HEK293T (cell line): ENCODE measurements around the gene C1S.
"Not testable (repeated sequence)": the region's sequence is repeated elsewhere in the genome, so short reads cannot be mapped to it uniquely, and the experiment has no call there.

Experiments used
- CTCF ChIA-PET: fragments of 350-600 bp; formaldehyde crosslinking; extraction: SDS; loops from one replicate; lab custom pipeline; 2021; ENCODE audit warnings: antibody characterized with exemption, inconsistent platforms; lab: Yijun Ruan, JAX
- POLR2A ChIA-PET: fragments of 350-600 bp; formaldehyde crosslinking; extraction: SDS; loops from one replicate; lab custom pipeline; 2020; ENCODE audit warnings: antibody characterized with exemption, inconsistent platforms; lab: Yijun Ruan, JAX
- DNase-seq: peaks from one replicate; pipeline ENCODE4 v3.0.0; 2012; ENCODE audit warnings: mixed read lengths; ENCODE audit errors: extremely low spot score
- ARNT ChIP-seq: fragments of 450-650 bp; IDR thresholded peaks from 2 replicates; pipeline ENCODE4 v1.6.1; 2017; ENCODE audit warnings: mild to moderate bottlenecking
- CTBP1 ChIP-seq: fragments of 450-650 bp; IDR thresholded peaks from 2 replicates; pipeline ENCODE4 v1.6.1; 2016; ENCODE audit warnings: borderline replicate concordance
- ELF4 ChIP-seq: fragments of 450-650 bp; IDR thresholded peaks from 2 replicates; pipeline ENCODE4 v1.6.1; 2017; ENCODE audit warnings: antibody characterized with exemption
- FOXK2 ChIP-seq: fragments of 450-650 bp; IDR thresholded peaks from 2 replicates; pipeline ENCODE4 v1.6.1; 2016; ENCODE audit warnings: mild to moderate bottlenecking
- FOXM1 ChIP-seq: fragments of 450-650 bp; IDR thresholded peaks from 2 replicates; pipeline ENCODE4 v1.6.1; 2017; ENCODE audit warnings: mild to moderate bottlenecking, borderline replicate concordance
- HDGF ChIP-seq: fragments of 450-650 bp; IDR thresholded peaks from 2 replicates; pipeline ENCODE4 v1.6.1; 2017; ENCODE audit warnings: antibody characterized with exemption, borderline replicate concordance
- L3MBTL2 ChIP-seq: fragments of 450-650 bp; conservative IDR thresholded peaks from 2 replicates; pipeline ENCODE4 v1.6.1; 2016; ENCODE audit warnings: mild to moderate bottlenecking
- NFRKB ChIP-seq: fragments of 450-650 bp; IDR thresholded peaks from 2 replicates; pipeline ENCODE4 v1.6.1; 2016; ENCODE audit warnings: mild to moderate bottlenecking, moderate library complexity
- SP1 ChIP-seq: fragments of 450-650 bp; IDR thresholded peaks from 2 replicates; pipeline ENCODE4 v1.6.1; 2017
- SUZ12 ChIP-seq: fragments of 450-650 bp; IDR thresholded peaks from 2 replicates; pipeline ENCODE4 v1.6.1; 2016; ENCODE audit warnings: mild to moderate bottlenecking
- TARDBP ChIP-seq: fragments of 450-650 bp; IDR thresholded peaks from 2 replicates; pipeline ENCODE4 v1.6.1; 2016
- ZNF384 ChIP-seq: fragments of 450-650 bp; IDR thresholded peaks from 2 replicates; pipeline ENCODE4 v1.6.1; 2016
- TF ChIP-seq, protein P1 (sequence below): fragments of 450-650 bp; IDR thresholded peaks from 2 replicates; pipeline ENCODE4 v1.6.1; 2016

C1S gene

DNA sequence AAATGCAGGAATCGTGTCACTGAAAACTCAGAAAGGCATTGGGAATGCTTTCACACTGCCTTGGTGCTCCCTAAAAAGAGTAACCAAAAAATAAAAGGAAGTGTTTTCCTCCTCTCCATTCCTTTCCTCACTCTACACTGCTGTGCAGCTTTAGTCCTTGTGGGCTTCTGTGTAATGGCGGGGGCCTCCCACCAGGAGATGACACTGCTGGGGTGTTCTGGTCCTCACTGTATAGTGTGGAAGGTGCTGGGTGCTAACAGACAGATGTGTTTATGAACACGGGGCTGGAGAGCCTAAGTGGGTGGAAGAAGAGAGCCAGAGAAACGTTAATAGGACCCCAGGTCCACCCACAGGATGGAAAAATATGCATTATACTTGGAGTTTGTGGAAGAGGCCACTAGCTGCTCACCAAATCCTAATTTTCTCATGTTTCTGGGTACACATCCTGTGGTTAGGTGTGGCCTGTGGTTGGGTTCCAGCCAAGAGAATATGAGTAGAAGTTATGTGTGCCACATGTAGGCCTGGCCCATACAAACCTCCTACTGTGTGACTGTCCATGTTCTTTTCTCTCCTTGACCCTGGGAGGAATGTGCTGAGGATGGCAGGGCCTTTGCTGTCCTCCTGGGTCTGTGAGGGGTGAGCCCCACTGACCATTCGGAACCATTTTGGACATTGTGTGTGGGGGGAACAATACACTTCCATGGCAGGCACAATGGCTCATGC, 14.0 kb upstream of the C1S start:
- CTCF ChIA-PET = no interaction called here
- TF ChIP-seq HDGF = no peak
- TF ChIP-seq, protein P1, sequence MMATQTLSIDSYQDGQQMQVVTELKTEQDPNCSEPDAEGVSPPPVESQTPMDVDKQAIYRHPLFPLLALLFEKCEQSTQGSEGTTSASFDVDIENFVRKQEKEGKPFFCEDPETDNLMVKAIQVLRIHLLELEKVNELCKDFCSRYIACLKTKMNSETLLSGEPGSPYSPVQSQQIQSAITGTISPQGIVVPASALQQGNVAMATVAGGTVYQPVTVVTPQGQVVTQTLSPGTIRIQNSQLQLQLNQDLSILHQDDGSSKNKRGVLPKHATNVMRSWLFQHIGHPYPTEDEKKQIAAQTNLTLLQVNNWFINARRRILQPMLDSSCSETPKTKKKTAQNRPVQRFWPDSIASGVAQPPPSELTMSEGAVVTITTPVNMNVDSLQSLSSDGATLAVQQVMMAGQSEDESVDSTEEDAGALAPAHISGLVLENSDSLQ = no peak
- no peak for TF ChIP-seq FOXK2
- TF ChIP-seq L3MBTL2 = no peak
- TF ChIP-seq SUZ12 = no peak
- no peak for TF ChIP-seq ELF4
- POLR2A ChIA-PET = no interaction called here
- no peak for DNase-seq

DNA sequence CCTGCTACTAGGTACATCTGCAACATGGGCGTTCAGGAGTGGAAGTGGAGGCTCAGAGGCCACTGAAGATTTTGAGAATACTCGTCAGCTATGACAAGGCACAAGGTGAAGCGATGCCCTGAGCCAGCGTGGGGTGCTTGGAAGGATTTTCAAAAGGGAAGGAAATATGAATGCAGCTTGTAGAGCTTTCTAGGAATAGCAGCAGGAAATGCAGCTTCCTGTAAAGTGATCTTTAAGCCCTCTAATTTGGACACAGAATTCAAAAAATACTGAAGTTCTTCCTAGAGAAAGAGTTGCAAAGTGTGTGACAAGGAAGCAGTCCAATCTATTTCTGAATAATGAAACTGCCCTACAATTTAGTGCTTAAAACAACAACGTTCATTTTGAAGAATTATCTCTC, 13.2 kb upstream of the C1S start:
- ChIA-PET CTCF (no interaction called here), POLR2A (no interaction called here)
- DNase-seq = no peak
- TF ChIP-seq FOXM1 = no peak
- TF ChIP-seq ZNF384 = no peak
- TF ChIP-seq, protein P1 = no peak
- TF ChIP-seq L3MBTL2 = no peak
- no peak for TF ChIP-seq NFRKB
- TF ChIP-seq SP1 = no peak

DNA sequence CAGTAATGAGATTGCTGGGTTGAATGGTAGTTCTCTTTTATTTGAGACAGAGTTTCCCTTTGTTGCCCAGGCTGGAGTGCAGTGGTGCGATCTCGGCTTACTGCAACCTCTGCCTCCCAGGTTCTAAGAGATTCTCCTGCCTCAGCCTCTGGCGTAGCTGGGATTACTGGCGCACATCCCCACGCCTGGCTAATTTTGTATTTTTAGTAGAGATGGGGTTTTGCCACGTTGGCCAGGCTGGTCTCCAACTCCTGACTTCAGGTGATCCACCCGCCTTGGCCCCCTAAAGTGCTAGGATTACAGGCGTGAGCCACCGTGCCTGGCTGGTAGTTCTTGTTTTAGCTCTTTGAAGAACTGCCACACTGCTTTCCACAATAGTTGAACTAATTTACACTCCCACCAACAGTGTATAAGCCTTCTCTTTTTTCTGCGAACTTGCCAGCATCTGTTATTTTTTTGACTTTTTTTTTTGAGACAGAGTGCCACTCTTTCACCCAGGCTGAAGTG, 11.0 kb upstream of the C1S start:
- not testable (repeated sequence) for DNase-seq
- POLR2A ChIA-PET = interaction anchor here (1.3 kb wide), 1 partner anchor 106 kb away, joined by 4 read pairs; the partner anchor contains the start of genes C12orf57 and RNU7-1

DNA sequence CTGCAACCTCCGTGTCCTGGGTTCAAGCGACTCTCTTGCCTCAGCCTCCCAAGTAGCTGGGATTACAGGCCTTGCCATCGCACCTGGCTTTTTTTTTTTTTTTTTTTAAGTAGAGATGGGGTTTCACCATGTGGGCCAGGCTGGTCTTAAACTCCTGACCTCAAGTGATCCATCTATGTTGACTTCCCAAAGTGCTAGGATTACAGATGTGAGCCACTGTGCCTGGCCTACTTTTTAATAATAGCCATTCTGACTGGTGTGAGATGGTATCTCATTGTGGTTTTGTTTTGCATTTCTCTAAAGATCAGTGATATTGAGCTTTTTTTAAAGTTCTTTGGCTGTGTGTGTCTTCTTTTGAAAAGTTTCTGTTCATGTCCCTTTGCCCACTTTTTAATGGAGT, 10.5 kb upstream of the C1S start:
- DNase-seq = not testable (repeated sequence)
- POLR2A ChIA-PET = interaction anchor here (1.3 kb wide), 1 partner anchor 106 kb away, joined by 4 read pairs; the partner anchor contains the start of genes C12orf57 and RNU7-1
- CTCF ChIA-PET = interaction anchor here (0.6 kb wide), 1 partner anchor 2000 kb away, joined by 3 read pairs; no protein-coding TSS in a partner anchor

More for the DNA sequence above, 11.0 kb upstream of the C1S start:
- CTCF ChIA-PET = interaction anchor here (0.7 kb wide), 1 partner anchor 105 kb away, joined by 5 read pairs; no protein-coding TSS in a partner anchor

DNA sequence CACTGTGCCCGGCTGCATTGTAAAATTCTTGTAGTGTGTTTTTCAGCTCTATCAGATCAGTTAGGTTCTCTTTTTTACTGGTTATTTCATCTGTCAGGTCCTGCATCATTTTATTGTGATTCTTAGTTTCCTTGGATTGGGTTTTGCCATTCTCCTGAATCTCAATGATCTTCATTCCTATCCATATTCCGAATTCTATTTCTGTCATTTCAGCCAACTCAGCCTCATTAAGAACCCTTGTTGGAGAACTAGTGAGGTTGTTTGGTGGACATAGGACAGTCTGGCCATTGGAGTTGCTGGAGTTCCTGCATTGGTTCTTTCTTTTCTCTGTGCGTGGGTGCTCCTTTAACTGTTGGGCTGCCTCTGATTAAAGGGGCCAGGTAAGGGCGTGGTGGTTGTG, 5.6 kb upstream of the C1S start:
- ChIA-PET POLR2A (no interaction called here), CTCF (no interaction called here)
- TF ChIP-seq NFRKB (no peak), L3MBTL2 (no peak), FOXK2 (no peak), SP1 (no peak)
- DNase-seq = no peak

DNA sequence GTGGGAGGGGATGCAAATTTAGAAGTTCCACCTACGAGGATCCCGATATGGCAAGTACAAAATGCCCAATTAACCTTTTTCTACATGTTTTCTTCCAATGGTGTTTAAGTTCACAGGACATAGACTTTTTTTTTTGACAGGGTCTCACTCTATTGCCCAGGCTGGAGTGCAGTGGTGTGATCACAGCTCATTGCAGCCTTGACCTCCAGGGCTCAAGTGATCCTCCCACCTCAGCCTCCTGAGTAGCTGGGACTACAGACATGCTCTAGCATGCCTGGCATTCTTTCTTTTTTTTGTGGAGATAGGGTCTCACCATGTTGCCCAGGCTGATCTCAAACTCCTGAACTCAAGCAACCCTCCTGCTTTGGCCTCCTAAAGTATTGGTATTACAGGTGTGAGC, 4.8 kb upstream of the C1S start:
- POLR2A ChIA-PET = interaction anchor here (1.2 to 1.5 kb wide), 2 partner anchors 11 to 112 kb away, joined by 3 read pairs; partner anchors contain the start of genes C12orf57 and RNU7-1
- not testable (repeated sequence) for DNase-seq
- CTCF ChIA-PET = interaction anchor here (0.6 kb wide), 1 partner anchor 14 kb away, joined by 3 read pairs; no protein-coding TSS in a partner anchor

DNA sequence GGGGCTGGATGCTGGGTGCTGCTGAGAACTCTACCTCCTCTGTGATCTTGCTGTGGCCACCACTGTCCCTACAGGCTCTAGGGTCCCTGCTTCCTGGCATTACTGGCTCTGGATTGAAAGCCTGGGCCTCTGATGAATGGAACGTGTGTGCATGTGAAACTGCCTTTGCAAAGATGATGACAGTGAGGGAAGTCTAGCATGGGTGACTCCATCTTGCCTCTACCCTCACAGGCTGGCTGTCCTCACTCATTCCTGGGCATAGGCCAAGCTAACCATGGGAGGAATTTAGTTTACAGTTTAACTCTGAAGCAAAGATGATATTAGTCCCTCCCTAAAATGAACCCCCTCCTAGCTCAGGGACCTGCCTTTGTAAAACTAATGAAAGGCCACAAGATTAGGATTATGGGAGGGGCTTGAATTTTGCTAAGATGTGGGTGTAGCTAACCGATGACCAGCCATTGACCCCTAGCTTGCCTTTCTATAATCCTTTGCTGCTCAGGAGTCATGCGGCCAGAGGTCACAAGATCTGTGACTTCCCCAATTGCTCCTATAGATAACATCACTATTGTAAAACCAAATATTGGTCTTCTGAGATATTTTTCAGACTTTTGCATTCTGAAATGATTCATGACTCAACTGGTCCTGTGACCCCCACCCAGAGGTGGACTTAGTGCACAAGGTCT, 2.2 kb upstream of the C1S start:
- TF ChIP-seq FOXK2 (no peak), ZNF384 (no peak), FOXM1 (no peak), HDGF (no peak), ELF4 (no peak), SUZ12 (no peak), TARDBP (no peak), CTBP1 (no peak)
- POLR2A ChIA-PET = no interaction called here
- DNase-seq = no peak
- CTCF ChIA-PET = interaction anchor here (1.2 to 1.9 kb wide), 2 partner anchors 15 to 97 kb away, joined by 4 to 8 read pairs; no protein-coding TSS in a partner anchor

DNA sequence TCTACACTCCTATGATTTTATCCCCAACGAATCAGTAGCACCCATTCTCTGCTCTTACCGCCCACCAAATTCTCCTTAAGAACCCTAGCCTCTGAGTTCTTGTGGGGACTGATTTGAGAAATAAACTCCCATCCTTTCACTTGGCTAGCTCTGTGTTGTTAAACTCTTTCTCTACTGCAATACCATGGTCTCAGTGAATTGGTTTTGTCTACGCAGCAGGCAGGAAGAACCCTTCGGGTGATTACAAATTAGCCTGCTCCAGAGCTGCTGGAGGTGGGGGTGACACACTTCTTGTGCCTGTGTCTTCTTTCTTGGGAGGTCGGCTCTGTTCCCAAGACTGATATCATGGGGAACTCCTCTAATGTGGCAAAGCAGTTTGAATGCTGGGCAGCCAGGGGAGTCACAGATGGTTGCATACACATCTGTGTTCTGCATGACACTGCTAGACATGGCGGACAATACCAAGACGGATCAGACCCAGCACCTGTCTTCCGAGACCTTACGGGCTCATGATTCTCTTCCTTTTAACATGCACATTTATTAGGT, 1.6 kb upstream of the C1S start:
- CTCF ChIA-PET = interaction anchor here (1.9 kb wide), 1 partner anchor 16 kb away, joined by 8 read pairs; no protein-coding TSS in a partner anchor
- DNase-seq = no peak
- POLR2A ChIA-PET = no interaction called here
- TF ChIP-seq FOXK2 (no peak), NFRKB (no peak), CTBP1 (no peak), L3MBTL2 (no peak), ARNT (no peak)
